Astrocyte (in vitro differentiated cells and primary cell): ENCODE measurements around the gene PPIL6. TPM values are rescaled to one million over a fixed set of nuclear protein-coding genes. Genes with fewer than 3 reads are reported as not detected.

Experiments
- DNase-seq: peaks from one replicate; pipeline ENCODE4 v3.0.0-alpha.2; 2010; ENCODE audit warnings: low read depth
- FAIRE-seq: peaks from 2 replicates; lab custom pipeline; 2011; peaks lifted over from hg19 to GRCh38; lab: Jason Lieb, UNC
- H2AFZ ChIP-seq: 2 replicates; pipeline ENCODE4 v1.6.0; 2012; ENCODE audit warnings: low read depth, low read length, inconsistent platforms
- H3K27ac ChIP-seq: 2 replicates; pipeline ENCODE4 v1.5.1; 2011; ENCODE audit warnings: low read depth, low read length, inconsistent platforms
- H3K27me3 ChIP-seq: 2 replicates; pipeline ENCODE4 v1.6.0; 2011; ENCODE audit warnings: low read length, inconsistent platforms; ENCODE audit not compliant: insufficient read depth
- H3K36me3 ChIP-seq: 2 replicates; pipeline ENCODE4 v1.5.1; 2011; ENCODE audit warnings: low read length, inconsistent platforms; ENCODE audit not compliant: insufficient read depth
- H3K4me1 ChIP-seq: 2 replicates; pipeline ENCODE4 v1.5.1; 2011; ENCODE audit warnings: low read length, inconsistent platforms; ENCODE audit not compliant: insufficient read depth
- H3K4me2 ChIP-seq: 2 replicates; pipeline ENCODE4 v1.6.0; 2012; ENCODE audit warnings: low read length, inconsistent platforms
- H3K4me3 ChIP-seq: 2 replicates; pipeline ENCODE4 v1.5.1; 2011; ENCODE audit warnings: low read depth, mild to moderate bottlenecking, low read length, inconsistent platforms; ENCODE audit not compliant: insufficient read depth
- H3K79me2 ChIP-seq: 2 replicates; pipeline ENCODE4 v1.6.0; 2012; ENCODE audit warnings: mild to moderate bottlenecking, low read length, inconsistent platforms; ENCODE audit not compliant: insufficient read depth
- H3K9ac ChIP-seq: 2 replicates; pipeline ENCODE4 v1.6.0; 2012; ENCODE audit warnings: mild to moderate bottlenecking, low read length, inconsistent platforms
- H3K9me3 ChIP-seq: 2 replicates; pipeline ENCODE4 v1.5.1; 2012; ENCODE audit warnings: low read depth, mild to moderate bottlenecking, low read length, inconsistent platforms; ENCODE audit not compliant: insufficient read depth
- H4K20me1 ChIP-seq: 2 replicates; pipeline ENCODE4 v1.6.0; 2012; ENCODE audit warnings: low read length, inconsistent platforms; ENCODE audit not compliant: insufficient read depth
- H3K27ac Mint-ChIP-seq: one replicate; pipeline ENCODE4 v1.8.0; 2021; ENCODE audit warnings: mild to moderate bottlenecking, mixed read lengths; ENCODE audit not compliant: unreplicated experiment
- H3K27me3 Mint-ChIP-seq: one replicate; pipeline ENCODE4 v1.8.0; 2021; ENCODE audit warnings: low read depth, mixed read lengths; ENCODE audit not compliant: unreplicated experiment
- H3K36me3 Mint-ChIP-seq: one replicate; pipeline ENCODE4 v1.8.0; 2021; ENCODE audit warnings: low read depth, mixed read lengths; ENCODE audit not compliant: unreplicated experiment
- H3K4me1 Mint-ChIP-seq: one replicate; pipeline ENCODE4 v1.8.0; 2021; ENCODE audit warnings: low read depth, mixed read lengths; ENCODE audit not compliant: unreplicated experiment
- H3K4me3 Mint-ChIP-seq: one replicate; pipeline ENCODE4 v1.8.0; 2021; ENCODE audit warnings: mild to moderate bottlenecking, moderate library complexity, mixed read lengths; ENCODE audit not compliant: unreplicated experiment
- H3K9me3 Mint-ChIP-seq: one replicate; pipeline ENCODE4 v1.8.0; 2021; ENCODE audit warnings: mild to moderate bottlenecking, mixed read lengths; ENCODE audit not compliant: unreplicated experiment
- EZH2 ChIP-seq: IDR thresholded peaks from 2 replicates; pipeline ENCODE4 v1.6.1; 2012; ENCODE audit warnings: mild to moderate bottlenecking, low read length, inconsistent platforms; ENCODE audit not compliant: insufficient read depth
- total RNA-seq: library from RNA; stranded (reverse); gene quantifications from 2 replicates; pipeline ENCODE4 v1.2.1, GENCODE V29; 2021
- TF ChIP-seq, protein P1 (sequence below): IDR thresholded peaks from 2 replicates; pipeline ENCODE4 v1.5.1; 2011; ENCODE audit warnings: low read depth, mild to moderate bottlenecking, inconsistent platforms, low read length, moderate library complexity; ENCODE audit not compliant: insufficient read depth

PPIL6 gene
- total RNA-seq, 1 donor from 2014 or later: 1.7 TPM

DNA sequence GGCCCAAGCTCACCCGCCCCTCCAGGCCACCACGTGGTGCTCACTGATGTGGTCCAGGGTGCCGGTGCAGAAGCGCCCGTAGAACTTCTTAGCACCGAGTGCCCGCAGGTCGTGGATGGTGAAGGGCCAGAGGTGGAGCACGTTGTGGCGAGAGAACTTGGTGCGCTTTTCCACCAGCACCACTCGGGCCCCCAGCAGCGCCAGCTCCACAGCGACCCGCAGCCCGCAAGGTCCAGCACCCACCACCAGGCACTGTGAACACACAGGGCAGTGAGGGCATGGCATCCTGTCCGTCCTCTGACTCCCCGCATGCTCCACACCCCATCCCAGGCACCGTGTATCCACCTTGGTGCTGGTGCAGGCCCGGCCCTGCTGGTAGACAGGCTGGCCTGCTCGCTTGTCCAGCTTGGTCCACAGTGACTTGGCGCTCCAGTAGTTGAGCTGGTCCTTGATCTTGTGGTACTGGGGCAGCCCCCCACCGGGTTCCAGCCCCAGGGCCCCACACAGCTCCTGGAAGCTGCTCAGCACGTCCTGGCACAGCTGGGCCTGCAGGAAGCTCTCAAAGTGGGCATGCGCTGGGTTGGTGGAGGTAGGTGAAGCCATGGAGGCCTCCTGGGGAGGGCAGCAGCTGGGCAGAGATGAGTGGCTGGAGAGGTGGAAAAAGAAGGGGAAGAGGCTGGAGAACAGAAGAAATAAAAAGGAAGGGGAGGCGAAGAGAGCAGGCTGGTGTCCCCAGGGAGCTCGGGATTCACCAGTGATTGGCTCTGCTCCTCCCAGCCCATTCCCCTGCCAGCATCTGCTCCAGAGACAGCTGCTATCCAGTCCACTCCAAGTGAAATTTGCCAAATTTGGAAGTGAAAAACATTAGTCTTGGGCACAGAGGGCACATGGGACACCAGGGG lies 13.4 kb upstream of the PPIL6 start:
- H3K4me1 Mint-ChIP-seq: peaks cover 6% of the 10 kb centered on the region
- Histone ChIP-seq H3K36me3 (peaks cover 3% of the 10 kb centered on the region), H3K79me2 (peaks cover 23% of the 10 kb centered on the region), H3K9ac (peak overlapping the region; percentile 88), H3K9me3 (no peaks in the 10 kb centered on the region), H3K4me1 (peaks cover 16% of the 10 kb centered on the region), H4K20me1 (peaks cover 34% of the 10 kb centered on the region), H3K4me3 (peak overlapping the region; percentile 93), H3K4me2 (peak overlapping the region; percentile 95), H3K27ac (no peak overlapping the region), H3K27me3 (no peaks in the 10 kb centered on the region), H2AFZ (peak overlapping the region; percentile 73)
- TF ChIP-seq EZH2: no peak
- TF ChIP-seq, protein P1, sequence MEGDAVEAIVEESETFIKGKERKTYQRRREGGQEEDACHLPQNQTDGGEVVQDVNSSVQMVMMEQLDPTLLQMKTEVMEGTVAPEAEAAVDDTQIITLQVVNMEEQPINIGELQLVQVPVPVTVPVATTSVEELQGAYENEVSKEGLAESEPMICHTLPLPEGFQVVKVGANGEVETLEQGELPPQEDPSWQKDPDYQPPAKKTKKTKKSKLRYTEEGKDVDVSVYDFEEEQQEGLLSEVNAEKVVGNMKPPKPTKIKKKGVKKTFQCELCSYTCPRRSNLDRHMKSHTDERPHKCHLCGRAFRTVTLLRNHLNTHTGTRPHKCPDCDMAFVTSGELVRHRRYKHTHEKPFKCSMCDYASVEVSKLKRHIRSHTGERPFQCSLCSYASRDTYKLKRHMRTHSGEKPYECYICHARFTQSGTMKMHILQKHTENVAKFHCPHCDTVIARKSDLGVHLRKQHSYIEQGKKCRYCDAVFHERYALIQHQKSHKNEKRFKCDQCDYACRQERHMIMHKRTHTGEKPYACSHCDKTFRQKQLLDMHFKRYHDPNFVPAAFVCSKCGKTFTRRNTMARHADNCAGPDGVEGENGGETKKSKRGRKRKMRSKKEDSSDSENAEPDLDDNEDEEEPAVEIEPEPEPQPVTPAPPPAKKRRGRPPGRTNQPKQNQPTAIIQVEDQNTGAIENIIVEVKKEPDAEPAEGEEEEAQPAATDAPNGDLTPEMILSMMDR: no peak
- no peak for DNase-seq
- H3K27ac Mint-ChIP-seq: no peak overlapping the region
- no peaks in the 10 kb centered on the region for H3K9me3 Mint-ChIP-seq
- H3K36me3 Mint-ChIP-seq: peaks cover 13% of the 10 kb centered on the region
- H3K27me3 Mint-ChIP-seq: no peaks in the 10 kb centered on the region
- H3K4me3 Mint-ChIP-seq: peak overlapping the region; percentile 74
- no peak for FAIRE-seq

DNA sequence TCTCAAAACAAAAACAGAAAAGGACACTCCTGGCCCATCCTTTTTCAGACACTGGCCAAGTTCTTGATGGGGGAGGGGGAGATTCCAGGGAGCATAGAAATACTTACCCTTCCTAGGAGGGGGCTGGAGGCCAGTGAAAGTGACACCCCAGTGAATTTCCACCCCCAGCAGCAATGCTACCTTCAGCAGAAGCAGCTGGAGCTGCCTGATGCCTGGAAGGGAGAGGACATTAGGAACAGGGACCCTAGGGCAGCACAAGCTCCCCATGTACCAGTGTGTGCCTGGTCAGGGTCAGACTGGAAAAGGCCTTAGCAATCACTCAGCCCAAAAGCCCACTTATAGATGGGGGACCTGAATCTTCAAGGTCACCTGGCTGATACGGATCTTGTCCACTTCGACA lies 12.7 kb upstream of the PPIL6 start:
- no peak overlapping the region for H2AFZ ChIP-seq
- H3K27ac Mint-ChIP-seq: peak overlapping the region; percentile 26
- peaks cover 16% of the 10 kb centered on the region for H3K4me1 ChIP-seq
- H3K9me3 Mint-ChIP-seq: no peaks in the 10 kb centered on the region
- no peak overlapping the region for H3K4me3 ChIP-seq
- H3K4me2 ChIP-seq: no peak overlapping the region
- TF ChIP-seq, protein P1: no peak
- no peak for TF ChIP-seq EZH2
- H3K9ac ChIP-seq: no peak overlapping the region
- H3K27me3 Mint-ChIP-seq: no peaks in the 10 kb centered on the region
- peaks cover 6% of the 10 kb centered on the region for H3K4me1 Mint-ChIP-seq
- peaks cover 38% of the 10 kb centered on the region for H4K20me1 ChIP-seq
- H3K4me3 Mint-ChIP-seq: no peak overlapping the region
- H3K36me3 Mint-ChIP-seq: peaks cover 13% of the 10 kb centered on the region
- H3K9me3 ChIP-seq: no peaks in the 10 kb centered on the region
- no peaks in the 10 kb centered on the region for H3K27me3 ChIP-seq
- DNase-seq (no peak), FAIRE-seq (no peak)
- no peak overlapping the region for H3K27ac ChIP-seq
- peaks cover 23% of the 10 kb centered on the region for H3K79me2 ChIP-seq
- peaks cover 3% of the 10 kb centered on the region for H3K36me3 ChIP-seq

DNA sequence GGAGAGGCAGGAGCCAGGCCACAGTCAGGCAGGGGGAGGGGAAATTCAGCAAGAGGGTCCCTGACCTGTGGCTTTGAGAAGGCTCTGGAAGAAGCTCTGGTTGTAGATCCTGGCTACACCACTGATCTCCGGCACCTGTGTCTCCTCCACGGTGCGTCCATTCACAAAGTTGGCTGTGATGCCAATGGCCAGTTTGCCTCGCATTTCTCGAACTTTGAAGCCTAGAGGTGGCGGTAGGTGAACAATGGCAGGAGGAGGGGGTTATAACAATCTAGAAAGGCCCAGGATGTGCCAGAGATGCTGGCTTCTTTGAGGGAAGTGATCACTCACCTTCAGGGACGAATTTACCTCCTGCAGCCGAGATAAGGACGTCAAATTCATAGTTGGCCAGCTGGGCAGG lies 11.8 kb upstream of the PPIL6 start:
- Mint-ChIP-seq H3K4me1 (peaks cover 6% of the 10 kb centered on the region), H3K9me3 (no peaks in the 10 kb centered on the region), H3K27me3 (no peaks in the 10 kb centered on the region), H3K27ac (no peak overlapping the region), H3K36me3 (peaks cover 13% of the 10 kb centered on the region), H3K4me3 (no peak overlapping the region)
- H3K4me3 ChIP-seq: no peak overlapping the region
- FAIRE-seq: no peak
- no peak for DNase-seq
- no peak overlapping the region for H3K9ac ChIP-seq
- H3K9me3 ChIP-seq: no peaks in the 10 kb centered on the region
- no peak overlapping the region for H3K27ac ChIP-seq
- H3K36me3 ChIP-seq: peaks cover 3% of the 10 kb centered on the region
- no peak overlapping the region for H3K4me2 ChIP-seq
- H3K4me1 ChIP-seq: peaks cover 16% of the 10 kb centered on the region
- no peak overlapping the region for H2AFZ ChIP-seq
- H4K20me1 ChIP-seq: peaks cover 38% of the 10 kb centered on the region
- no peak for TF ChIP-seq EZH2
- TF ChIP-seq, protein P1: no peak
- H3K79me2 ChIP-seq: peaks cover 23% of the 10 kb centered on the region
- no peaks in the 10 kb centered on the region for H3K27me3 ChIP-seq
